Urinary bladder (tissue), 4 donors: ENCODE results near the gene TRPV4. TPM values are rescaled to one million over a fixed set of nuclear protein-coding genes. Genes with fewer than 3 reads are reported as not detected.

Experiments
- DNase-seq: peaks from one replicate; pipeline ENCODE4 v3.0.0-alpha.2; 2015; ENCODE audit errors: extremely low spot score
- H3K27ac ChIP-seq: one replicate; pipeline ENCODE4 v1.5.1; 2013; ENCODE audit warnings: low read depth, mild to moderate bottlenecking, moderate library complexity
- H3K36me3 ChIP-seq: one replicate; pipeline ENCODE4 v1.6.1; 2013; ENCODE audit warnings: mild to moderate bottlenecking, moderate library complexity; ENCODE audit not compliant: insufficient read depth
- H3K4me1 ChIP-seq: one replicate; pipeline ENCODE4 v1.6.1; 2013; ENCODE audit warnings: mild to moderate bottlenecking, moderate library complexity; ENCODE audit not compliant: insufficient read depth
- H3K4me3 ChIP-seq: one replicate; pipeline ENCODE4 v1.5.1; 2013; ENCODE audit warnings: low read depth, low read length
- WGBS: extraction: QIAGEN DNeasy Blood & Tissue Kit; methylation state at CpG from one replicate; pipeline ENCODE4 v1.1.7; 2013; 5-methylcytosine and 5-hydroxymethylcytosine counted together
- polyA plus RNA-seq: library from polyadenylated mRNA; stranded (reverse); fragments of 200-250 nt; gene quantifications from one replicate; pipeline ENCODE4 v1.2.3, GENCODE V29; 2013
- small RNA-seq: library from RNA; depleted of rRNA; stranded (forward); fragments of <200 nt; gene quantifications from one replicate; pipeline ENCODE3, GENCODE V24; 2014
- total RNA-seq: library from RNA; depleted of rRNA; stranded (reverse); fragments of >200 nt; gene quantifications from one replicate; pipeline ENCODE4 v1.2.3, GENCODE V29; 2014
- donor health status: healthy with polysubstance abuse.
- donor health status: healthy.

TRPV4 gene
- total and polyA plus RNA-seq, 2 donors: 0.90 to 1.2 TPM

DNA sequence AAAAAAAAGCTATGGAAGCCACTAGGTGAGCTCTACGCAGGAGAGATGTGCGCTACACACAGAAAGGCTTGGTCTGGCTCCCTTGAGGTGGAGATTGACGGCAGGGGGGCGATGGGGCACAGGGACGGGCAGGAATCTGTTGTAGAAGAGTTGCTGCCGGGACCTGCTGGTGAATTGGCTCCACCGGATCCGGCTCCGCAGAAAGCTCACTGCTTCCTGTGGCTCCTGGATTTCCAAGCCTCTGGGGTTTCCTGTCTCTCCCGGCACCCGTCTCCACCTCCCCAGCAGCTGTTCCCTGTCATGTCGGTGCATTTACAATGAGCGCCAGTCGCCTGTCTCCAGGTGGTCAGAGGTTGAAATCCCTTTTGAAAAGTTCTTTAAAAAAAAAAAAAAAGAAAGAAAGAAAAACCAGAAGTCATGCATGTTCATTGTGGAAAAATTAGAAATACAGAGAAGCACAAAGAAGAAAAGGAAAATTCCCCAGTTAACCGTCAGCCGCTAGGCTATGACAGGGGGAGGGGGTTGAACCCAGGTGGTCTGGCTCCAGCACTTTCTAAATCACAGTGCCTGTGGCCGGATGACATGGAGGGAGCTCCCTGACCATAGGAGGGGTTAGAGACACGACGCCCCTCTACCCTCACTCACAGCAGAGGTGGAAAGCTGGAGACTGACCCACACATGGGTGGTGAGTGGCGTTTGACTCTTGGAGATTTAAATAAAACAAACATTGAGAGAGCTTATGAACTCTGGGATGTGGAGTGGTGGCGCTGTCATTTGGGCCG lies 98.8 kb downstream of the TRPV4 start:
- Histone ChIP-seq H3K36me3 (no peaks in the 10 kb centered on the region), H3K4me3 (no peak overlapping the region), H3K4me1 (no peaks in the 10 kb centered on the region), H3K27ac (no peak overlapping the region)
- 18% methylated on average over 22 of the region's 22 CpGs for WGBS
- DNase-seq: no peak

Small RNAs within 50 kb of the gene (small RNA-seq; reads per million reads assigned to genes)
- gene MIR4497 (not detected), gene RN7SL441P (not detected)

Other genes with a start within 250 kb of the TRPV4 start
- 1.2 TPM for gene FAM222A, start 119.6 kb downstream of the TRPV4 start, total RNA-seq
- 1.2 TPM for gene FAM222A, start 119.6 kb downstream of the TRPV4 start, polyA plus RNA-seq
- 60.2 TPM for gene GLTP, start 47.1 kb upstream of the TRPV4 start, total RNA-seq
- 26.0 TPM for gene GLTP, start 47.1 kb upstream of the TRPV4 start, polyA plus RNA-seq
- gene TCHP, start 66.9 kb upstream of the TRPV4 start, total RNA-seq: 10.3 TPM
- 15.5 TPM for gene TCHP, start 66.9 kb upstream of the TRPV4 start, polyA plus RNA-seq
- gene GIT2, start 163.0 kb upstream of the TRPV4 start, total RNA-seq: 66.0 TPM
- 23.0 TPM for gene GIT2, start 163.0 kb upstream of the TRPV4 start, polyA plus RNA-seq
- 63.4 TPM for gene ANKRD13A, start 166.0 kb upstream of the TRPV4 start, total RNA-seq
- 40.4 TPM for gene ANKRD13A, start 166.0 kb upstream of the TRPV4 start, polyA plus RNA-seq
- 21.1 TPM for gene C12orf76, start 215.1 kb upstream of the TRPV4 start, total RNA-seq
- 14.7 TPM for gene C12orf76, start 215.1 kb upstream of the TRPV4 start, polyA plus RNA-seq